Activated CD4-positive, alpha-beta T cell treated with anti-CD3 and anti-CD28 coated beads for 4 hours (primary cell): ENCODE data around the gene MVD.

Source experiments
- DNase-seq, 2 donors: peaks; one replicate each; pipeline ENCODE4 v3.0.0-alpha.2; 2020

The MVD gene, protein sequence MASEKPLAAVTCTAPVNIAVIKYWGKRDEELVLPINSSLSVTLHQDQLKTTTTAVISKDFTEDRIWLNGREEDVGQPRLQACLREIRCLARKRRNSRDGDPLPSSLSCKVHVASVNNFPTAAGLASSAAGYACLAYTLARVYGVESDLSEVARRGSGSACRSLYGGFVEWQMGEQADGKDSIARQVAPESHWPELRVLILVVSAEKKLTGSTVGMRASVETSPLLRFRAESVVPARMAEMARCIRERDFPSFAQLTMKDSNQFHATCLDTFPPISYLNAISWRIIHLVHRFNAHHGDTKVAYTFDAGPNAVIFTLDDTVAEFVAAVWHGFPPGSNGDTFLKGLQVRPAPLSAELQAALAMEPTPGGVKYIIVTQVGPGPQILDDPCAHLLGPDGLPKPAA

DNA sequence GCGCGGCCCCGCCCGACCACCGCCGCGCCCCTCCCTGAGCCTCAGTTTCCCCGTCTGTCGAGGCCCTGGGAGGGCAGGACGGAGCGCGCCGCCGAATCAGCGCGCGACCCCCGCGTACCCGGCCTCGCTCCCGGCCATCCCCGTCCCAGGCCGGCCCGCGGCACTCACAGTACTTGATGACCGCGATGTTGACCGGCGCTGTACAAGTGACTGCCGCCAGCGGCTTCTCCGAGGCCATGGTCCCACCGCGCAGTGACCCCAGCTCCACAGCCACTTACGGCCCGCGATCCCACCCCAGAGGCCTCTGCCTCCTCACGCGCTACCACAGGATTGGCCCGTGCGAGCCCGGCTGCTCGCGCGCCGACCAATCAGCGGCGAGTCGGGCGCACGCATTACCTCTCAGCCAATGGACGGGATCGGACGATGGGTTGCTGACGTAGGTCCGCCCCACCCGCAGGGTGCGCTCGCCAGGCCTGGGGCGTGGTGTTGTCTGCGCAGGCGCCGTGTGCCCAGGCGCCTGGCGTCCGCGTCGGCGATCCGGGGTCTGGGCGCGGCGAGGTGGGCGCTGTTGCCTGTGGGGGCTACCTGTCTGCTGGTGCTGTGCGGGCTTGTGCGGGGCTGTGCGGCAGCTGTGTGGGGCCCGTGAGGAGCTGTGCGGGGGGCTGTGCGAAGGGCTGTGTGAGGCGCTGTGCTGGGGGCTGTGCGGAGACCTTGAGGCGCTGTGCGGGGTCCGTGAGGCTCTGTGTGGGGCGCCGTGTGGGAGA lies at the start of gene MVD:
Gene MVD, minus strand, starts transcription at position 249 of the 764 bp plus-strand sequence. Its CDS starts 11 bp downstream, at position 238.
- peak; percentile 94 for DNase-seq

DNA sequence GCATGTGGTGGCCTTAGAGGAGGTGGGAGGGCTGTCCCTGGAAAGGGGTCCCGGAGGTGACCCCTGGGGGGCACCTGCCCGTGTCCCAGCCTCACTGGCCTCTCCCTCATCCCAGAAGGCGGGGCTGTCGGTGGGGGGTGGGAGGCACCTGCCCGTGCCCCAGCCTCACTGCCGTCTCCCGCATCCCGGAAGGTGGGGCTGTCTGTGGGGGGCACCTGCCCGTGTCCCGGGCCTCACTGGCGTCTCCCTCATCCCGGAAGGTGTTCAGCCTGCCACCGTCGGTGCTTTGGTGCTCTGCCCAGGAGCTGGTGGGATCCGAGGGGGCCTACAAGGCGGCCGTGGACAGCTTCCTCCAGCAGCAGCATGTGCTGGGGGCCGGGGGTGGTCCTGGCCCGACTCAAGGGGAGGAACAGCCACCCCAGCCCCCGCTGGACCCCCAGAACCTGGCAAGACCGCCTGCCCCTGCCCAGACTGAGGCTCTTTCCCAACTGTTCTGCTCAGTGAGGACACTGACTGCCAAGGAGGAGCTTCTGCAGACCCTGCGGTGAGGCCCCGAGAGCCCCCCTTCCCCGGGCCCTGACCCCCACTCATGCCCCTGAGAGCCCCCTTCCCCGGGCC lies 49.6 kb upstream of the MVD start:
- DNase-seq: no peak

DNA sequence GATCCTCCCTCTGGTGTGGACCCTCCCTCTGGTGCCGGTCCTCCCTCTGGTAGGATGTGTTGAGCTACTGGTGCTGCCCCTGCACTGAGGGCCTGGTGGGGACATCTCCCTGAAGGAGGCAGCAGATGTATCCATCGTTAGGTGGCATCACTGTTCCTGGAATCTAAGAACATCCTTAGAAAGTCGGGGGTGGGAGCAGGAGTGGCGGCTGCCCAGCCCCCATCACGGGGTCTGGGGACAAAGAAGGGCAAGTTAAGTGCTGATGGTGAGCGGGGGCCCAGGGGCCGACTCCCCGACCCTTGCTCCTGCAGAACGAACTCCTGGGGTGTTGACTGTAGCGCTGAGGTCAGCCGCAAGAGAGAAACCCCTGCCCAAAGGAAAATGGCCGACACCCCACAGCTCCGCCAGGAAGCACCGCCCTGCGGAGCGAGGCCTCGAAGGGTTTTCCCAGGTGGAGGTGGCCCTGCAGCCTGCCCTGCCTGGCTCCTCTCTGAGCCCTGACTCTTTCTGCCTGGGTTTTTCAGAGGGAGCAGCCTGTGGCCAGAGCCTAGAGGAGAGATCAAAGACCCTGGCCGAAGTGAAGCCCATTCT lies 49.0 kb upstream of the MVD start:
- DNase-seq: no peak

DNA sequence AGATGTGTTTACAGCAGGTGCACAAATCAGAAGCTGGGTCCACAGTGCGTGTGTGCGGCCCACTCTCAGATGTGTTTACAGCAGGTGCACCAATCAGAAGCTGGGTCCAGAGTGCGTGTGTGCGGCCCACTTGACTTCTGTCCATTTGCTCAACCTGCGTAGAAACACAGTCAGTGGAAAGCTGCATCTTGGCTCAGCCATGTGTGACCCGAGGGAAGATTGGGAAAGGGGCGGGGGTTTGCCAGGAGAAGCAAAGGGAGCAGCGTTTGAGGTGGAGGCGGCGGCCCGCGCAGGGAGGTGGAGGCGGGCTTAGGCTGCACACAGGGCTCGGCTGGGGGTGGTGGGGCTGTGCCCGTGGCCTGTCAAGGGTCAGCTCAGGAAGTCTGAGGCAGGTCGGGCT lies 47.7 kb upstream of the MVD start:
- no peak for DNase-seq

DNA sequence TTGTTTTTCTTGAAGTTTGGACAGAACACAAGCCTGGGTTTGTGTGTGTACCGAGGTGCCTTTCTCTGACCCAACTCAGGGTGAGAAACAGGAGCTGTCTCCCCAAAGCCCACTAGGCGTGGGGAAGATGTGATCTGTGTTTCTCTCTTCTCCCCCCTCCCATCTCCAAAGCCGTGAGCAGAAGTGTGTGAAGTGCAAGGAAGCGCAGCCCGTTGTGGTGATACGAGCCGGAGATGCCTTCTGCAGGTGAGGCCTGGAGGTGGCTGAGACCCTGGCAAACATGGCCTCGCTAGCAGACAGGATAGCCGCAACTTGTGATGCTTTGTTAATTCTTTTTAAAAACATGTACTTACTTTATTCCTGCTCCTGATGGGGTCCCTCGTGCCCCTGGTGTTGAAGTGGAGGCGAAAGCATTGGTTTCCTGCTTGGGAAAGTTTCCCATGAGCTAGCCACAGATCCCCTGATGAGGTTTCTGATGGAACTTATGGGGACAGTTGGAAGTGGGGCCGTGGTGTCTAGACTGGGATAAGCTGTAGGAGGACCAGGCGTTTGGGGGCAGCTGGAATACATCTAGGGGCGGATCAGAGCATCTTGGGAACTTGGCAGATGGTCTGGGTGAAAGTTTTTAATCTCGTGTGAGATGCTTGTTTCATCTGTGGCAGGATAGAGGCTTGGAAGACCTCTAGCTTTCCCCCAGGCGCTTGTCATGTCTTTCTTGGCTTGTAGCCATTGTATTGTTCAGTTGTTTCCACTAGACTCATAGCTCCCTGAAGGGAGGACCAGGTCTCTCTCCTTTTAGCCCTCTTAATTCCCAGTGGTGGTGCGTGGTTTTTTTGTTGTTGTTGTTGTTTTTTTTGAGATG lies 44.3 kb upstream of the MVD start:
- no peak for DNase-seq

DNA sequence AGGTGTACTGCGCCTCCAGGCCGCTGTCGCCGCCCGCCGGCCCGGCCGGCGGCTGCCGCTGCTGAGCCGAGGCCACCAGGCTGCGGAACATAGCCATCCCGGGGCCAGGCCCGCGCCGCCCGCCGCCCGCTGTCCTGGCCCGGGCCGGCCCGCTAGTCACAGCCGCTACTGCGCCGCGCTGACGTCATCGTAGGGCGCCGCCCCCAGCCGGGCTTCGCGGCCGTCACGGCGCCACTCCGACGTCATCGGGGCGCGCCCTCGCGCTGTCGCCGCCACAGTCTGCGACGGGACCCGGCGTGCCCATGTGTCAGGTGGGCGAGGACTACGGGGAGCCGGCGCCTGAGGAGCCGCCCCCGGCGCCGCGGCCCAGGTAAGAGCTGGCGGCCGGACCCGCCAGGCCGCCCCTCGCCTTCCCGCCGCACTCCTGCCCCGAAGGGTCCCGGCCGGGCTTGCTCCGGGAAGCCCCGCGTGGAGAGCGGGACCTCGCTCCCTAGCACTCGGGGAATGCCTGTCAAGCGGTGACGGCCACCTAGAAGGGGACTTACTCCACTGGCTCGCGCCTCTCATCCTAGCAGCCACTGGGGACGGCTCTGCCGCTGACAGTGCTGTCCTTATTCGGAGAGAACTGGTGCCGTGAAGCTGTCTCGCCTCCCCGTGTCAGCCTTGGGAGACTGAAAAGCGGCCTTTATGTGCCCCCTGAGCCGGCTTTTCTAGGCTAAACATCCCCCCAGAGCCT lies 43.5 kb upstream of the MVD start, which contains the start of the genes CTU2 and RNF166:
Gene CTU2, plus strand, starts transcription at position 275 of the 736 bp plus-strand sequence. Its CDS starts 28 bp downstream, at position 303.
Gene RNF166, minus strand, starts transcription at position 180 of the 736 bp plus-strand sequence. Its CDS starts 83 bp downstream, at position 97.
- peak; percentile 90 to 93 for DNase-seq

DNA sequence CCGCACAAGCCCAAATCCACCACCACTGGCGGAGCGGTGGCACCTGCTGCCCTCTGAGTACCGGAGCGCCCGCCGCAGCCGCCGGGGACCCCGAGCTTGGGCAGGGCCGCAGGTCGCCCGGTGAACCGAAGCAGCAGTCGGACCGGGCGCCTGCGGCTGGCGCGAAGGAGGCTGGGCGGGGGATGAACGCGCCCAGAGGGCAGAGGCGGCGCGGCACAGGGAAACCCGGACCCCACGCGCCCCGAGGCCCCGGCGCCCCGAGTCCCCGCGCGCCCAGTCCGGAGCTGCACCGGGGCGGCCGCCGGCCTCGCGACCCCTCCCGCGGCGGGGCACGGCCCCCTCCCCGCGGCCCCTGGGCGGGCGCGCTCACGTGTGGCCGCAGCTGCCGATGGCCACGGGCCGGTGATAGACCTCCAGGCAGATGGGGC lies 42.9 kb upstream of the MVD start:
- no peak for DNase-seq

DNA sequence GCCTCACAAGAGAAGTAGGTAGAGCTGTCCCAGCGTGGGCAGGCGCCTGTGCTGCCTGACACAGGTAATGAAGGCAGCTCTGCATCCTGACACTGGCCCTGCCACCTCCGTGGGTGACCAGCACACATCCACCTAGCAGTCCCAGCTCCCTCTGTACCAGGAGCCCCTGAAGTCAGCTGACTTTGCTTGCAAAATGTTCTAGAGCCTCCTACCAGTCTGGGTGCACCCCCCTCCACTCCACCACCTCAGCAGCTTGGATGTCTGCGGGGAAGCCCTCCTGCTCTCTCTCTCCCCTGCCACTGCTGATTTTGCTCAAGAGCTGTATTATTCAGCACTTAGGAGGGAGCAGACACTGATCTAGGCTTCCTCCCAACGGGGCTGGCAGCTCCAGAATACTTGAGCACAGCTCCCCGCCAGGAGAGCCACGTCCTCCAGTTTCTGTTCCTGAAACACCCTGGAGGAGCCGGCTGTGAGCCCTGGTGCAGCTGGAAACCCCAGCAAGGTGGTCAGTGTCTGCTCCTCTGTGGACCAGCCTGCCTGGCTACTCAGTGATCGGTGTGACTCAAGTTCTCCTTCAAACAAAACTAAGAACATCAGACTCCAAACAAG lies 42.3 kb upstream of the MVD start:
- no peak for DNase-seq

DNA sequence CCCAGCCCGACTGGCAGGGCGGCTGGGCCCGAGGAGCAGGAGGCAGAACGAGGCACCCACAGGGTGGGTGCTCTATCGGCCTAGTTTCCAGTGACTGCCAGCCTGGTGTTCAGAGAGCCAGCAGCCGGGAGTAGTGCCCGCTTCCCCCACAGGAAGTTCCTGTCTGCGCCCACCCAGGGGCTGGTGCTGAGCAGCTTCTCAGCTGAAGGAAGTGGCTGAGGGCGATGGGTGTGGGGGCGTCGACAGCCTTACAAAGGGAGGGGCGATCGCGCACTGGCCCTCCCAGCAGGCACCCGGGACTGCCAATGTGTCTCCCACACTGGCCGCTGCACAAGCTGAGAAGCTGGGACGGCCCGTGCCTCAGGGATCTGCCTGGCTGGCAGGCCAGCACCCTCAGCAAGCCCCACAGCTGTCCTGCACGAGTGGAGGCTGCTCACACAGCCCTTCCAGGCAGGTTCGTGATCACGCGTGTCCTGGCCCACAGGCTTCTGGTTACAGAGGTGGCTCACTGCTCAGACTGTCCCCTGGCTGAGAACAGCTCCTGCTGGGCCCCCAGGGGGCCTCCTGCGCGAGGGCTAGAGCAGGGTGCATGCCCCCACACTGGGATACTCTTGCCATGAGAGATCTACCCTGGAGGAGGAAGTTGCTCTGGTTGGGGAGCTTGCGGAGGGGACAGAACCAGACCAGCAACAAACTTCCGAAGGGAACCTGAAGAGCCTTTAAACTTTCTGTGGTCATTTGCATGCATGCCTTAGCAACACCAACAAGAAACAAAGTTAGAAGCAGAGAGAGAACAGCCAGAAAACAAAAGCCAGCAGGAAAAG lies 40.8 kb upstream of the MVD start:
- peak; percentile 58 to 71 for DNase-seq

DNA sequence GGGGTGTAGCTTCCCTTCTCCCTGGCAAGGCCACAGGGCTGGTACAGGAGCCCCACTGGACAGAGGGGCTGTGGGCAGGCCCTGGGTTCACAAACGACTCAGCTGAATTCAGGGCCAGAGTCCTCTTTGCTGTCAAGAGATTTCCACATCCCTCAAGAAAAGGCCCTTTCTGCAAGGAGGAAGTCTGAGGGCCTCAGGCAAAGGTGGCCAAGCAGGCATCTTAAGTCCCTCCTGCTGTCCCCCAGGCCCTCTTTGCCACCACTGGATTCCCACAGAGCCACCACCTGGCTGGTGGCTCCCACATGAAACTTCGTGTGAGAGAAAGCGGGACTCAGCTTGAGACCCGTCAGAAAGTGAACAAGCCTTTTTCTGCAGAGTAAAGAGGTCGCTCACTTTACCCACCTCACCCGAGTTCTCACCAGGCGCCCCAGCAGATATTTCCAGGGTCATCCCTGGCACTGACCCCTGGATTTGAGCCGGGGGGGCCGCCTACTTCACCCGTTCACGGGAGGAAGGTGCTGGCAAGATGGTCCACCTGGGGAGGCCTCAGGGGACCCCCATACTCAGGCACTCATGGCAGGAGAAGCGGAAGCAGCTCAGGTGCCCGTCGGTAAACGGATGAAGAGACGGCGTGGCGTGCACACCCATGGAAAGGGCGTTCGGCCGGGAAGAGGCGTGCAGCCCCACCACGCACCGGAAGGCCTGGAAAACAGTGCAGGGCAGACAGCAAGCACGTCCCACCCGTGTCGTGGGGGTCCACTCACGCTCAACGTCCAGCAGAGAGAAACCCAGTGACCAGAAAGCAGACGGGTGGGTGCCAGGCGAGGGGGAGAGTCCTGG lies 39.7 kb upstream of the MVD start:
- DNase-seq: no peak

DNA sequence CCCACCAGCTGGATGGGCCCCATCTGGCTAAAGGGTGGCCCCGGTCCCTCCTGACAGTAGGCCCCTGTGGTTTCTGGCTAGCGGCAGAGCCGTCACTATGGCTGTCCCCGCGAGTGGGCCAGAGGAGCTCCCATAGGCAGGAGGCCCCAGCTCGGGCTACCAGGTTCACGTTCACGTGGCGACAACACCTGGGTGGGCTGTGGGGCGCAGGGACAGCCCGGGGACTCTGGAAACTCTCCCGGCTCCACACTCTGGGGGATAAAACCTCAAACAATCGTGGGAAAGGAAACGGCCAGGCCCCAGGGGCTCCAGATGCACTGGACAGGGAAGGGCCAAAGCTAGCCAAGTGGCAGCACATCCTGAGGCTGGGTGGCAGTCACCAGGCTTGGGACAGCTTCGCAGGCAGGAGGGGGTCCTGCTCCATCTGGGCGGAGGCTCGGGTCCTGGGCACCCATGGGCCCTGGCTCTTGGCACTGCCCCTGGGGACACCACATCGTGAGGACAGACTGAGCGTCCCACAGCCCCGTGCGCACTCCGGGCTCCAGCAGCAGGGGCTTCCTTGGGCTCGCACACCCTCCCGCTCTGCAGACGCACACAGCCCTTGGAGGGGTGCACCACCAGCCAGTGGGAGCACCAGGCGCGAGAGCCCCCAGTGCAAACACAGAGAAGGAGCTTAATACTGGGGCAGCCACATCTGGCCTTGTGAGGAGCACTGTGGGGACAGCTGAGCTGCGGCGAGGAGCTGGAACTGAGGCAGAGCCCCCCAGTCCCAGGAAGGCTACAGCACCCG lies 38.9 kb upstream of the MVD start:
- DNase-seq: no peak

DNA sequence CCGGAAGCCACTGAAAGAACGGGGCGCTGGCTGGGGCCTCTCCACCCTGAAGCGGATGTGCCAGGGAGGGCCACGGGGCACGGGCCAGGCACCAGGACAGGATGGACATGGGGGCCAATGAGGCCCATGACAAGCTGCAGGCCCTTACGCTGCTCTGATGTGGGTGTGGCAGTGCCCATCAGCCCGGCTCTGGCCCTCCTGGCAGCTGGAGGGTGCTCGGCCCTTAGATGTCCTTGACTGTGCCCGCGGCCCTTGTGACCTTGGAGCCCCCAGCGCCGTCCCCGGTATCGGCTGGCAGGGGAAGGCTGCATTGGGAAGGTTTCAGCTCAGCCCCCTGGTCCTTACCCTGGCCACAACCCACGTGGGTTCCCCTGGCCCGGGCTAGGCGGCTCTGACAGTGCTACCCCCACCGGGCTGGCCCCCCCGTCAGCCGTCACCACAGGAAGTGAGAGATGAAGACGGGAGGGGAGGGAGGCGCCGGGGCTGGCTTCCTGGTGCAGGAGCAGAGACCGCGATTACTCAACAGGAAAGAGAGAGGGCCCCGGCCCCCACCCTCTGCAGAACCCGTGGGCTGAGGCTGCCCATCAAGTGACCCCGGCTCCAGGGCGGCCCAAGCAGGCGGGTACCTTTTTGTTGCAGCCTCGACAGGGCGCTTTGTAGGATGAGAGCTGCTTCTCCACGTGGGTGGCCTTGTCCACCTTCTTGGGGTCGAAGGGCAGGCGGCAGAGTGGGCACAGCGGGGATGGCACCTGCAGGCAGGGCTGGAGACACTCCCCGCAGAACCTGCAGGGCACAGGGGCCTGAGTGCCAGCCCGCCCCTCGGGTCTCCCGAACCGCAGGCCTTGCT lies 38.0 kb upstream of the MVD start:
- peak; percentile 95 for DNase-seq

DNA sequence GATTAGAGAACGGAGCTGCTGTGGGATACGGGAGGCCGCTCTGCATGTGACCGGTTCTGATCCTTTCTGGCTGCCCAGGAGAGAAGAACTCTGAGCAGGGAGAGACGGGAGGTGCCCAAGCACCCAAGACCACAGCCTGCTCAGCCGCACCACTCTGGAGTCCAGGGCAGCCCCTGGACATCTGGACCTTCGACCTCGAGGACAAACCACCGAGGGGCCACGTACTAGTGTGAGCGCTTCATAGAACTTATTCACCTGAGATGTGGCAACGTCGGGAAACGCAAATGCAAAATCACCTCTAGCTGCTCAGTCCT lies 37.4 kb upstream of the MVD start:
- DNase-seq: no peak

DNA sequence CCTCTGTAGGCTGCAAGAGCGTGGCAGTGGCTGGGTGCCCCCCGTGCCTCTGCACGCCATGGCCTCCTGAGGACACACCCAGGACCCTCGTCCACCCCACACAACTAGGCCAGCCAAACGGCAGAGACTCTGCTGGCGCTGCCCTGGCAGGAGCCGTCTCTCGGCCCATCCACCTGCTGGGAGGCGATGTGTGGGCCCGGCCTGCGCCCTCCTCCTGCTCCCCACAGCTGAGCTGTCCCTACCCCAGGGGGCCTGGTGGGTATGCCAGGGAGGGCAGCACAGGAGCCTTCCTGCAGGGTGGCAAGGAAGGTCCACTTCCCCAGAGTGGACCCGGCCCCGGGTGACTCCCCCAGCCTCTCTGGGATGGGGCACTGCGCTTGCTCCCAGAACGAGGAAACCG lies 36.3 kb upstream of the MVD start:
- DNase-seq: no peak

DNA sequence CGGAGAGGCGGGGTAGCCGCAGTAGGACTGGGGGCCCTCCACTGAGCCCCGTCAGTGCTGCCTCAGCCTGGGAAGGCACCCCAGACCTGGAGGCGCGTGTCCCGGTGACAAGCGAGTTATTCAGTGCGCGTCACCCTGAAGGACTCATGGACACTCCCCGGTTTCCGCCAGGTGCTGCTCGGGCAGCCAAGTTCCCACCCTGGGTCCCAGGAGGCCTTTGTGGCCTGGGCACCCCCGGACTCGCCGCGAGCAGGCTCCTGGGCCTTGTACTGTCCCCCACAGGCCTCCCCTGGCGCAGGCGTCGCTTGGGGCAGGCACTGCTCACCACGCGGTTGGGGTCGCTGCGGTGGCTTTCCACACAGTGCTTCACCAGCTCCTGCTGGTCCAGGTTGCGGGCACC lies 35.8 kb upstream of the MVD start:
- DNase-seq: no peak

DNA sequence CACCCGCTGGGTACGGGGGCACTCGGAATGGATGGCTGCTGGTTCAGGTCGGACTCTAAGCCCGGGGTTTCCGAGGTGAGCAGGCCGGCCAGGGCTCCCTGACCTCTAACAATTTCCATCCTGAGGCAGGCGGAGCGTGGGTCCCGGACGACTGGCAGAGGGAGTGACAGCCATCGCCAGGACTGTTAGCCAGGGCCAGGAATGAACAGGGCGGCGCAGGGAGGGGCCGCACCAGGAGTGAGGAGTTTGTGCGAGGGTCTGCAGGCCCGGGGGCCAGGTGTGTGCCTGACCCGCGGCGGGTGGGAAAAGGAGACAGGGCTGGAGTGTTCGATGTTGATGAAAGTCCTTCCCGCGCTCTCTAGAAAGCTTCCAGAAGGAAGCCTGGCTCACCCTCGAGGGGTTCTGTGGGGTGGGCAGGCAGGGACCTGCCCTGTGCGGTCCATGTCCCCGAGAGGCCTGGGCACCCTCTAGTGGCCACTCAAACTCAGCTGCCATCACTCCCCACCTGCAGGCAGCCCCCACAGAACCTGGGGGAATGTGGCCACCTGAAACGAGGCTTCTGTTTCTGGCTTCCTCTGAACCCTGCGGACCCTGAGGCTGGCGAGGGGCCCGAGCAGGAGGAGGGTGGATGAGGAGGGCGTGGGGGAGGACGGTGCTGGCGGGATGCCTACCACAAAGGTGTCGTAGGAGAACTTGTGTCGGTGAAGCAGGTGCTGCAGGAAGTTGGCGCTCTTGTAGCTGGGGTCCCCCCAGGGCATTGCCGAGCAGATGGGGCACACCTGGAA lies 35.1 kb upstream of the MVD start:
- DNase-seq: no peak
